HG03139 (cell line): ENCODE data around the gene OPHN1.
A peak's percentile ranks its signal among the peaks of the same experiment; 100 is the strongest.

Experiments
- ATAC-seq: cut with Tn5 transposase; IDR thresholded peaks from one replicate; pipeline ENCODE4 v1.9.1; 2021; ENCODE audit not compliant: unreplicated experiment

Gene OPHN1, protein sequence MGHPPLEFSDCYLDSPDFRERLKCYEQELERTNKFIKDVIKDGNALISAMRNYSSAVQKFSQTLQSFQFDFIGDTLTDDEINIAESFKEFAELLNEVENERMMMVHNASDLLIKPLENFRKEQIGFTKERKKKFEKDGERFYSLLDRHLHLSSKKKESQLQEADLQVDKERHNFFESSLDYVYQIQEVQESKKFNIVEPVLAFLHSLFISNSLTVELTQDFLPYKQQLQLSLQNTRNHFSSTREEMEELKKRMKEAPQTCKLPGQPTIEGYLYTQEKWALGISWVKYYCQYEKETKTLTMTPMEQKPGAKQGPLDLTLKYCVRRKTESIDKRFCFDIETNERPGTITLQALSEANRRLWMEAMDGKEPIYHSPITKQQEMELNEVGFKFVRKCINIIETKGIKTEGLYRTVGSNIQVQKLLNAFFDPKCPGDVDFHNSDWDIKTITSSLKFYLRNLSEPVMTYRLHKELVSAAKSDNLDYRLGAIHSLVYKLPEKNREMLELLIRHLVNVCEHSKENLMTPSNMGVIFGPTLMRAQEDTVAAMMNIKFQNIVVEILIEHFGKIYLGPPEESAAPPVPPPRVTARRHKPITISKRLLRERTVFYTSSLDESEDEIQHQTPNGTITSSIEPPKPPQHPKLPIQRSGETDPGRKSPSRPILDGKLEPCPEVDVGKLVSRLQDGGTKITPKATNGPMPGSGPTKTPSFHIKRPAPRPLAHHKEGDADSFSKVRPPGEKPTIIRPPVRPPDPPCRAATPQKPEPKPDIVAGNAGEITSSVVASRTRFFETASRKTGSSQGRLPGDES

GRCh38 chrX:68433155-68433980, at the start of gene OPHN1:
OPHN1 (minus strand) TSS chrX:68433495; CDS start chrX:68433020, 475 bp downstream.
- no peak for ATAC-seq

- ATAC-seq: no peak
Measured at GRCh38 chrX:68480969-68481368, 47.7 kb upstream of the OPHN1 start.

DNA sequence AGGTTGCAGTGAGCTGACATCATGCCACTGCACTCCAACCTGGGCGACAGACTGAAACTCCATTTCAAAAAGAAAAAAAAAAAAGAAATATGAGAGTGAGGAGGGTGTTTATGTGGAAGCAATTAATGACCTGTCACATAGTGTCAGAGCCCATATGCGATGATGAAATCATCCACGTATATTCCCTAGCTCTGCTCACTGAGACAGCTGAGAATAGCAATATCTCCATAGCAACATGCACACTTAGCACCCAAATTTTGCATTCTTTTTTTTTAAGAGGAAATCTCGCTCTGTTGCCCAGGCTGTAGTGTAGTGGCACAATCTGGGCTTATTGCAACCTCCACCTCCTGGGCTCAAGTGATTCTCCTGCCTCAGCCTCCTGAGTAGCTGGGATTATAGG, 31.5 kb upstream of the OPHN1 start:
- ATAC-seq: no peak

DNA sequence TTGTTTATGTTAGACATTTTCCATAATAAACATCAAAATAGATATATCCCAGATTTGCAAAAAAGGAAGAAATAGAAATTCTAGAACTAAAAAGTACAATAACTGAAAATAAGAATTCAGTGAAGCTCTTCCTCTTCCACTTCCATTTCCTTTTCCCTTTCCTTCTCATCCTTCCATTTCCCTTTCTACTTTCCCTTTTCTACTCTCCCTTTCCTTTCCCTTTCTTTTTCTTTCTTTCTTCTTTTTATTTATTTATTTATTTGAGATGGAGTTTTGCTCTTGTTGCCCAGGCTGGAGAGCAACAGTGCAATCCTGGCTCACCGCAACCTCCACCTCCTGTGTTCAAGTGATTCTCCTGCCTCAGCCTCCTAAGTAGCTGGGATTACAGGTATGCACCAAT, 30.6 kb upstream of the OPHN1 start:
- ATAC-seq: no peak

- no peak for ATAC-seq
Measured at GRCh38 chrX:68462653-68463052, 29.4 kb upstream of the OPHN1 start.

DNA sequence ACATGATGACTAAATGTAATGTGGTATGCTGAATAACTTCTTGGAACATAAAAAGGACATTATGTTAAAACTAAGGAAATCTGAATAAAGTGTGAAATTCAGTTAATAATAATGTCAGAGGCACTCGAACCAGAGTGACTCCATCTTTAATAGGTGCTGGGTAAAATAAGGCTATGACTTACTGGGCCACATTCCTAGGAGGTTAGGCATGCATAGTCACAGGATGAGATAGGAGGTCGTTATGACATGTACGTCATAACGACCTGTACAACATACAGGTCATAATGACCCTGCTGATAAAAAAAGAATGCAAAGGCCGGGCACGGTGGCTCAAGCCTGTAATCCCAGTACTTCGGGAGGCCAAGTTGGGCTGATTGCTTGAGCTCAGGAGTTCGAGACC, 28.9 kb upstream of the OPHN1 start:
- no peak for ATAC-seq

GRCh38 chrX:68461576-68461975, 28.3 kb upstream of the OPHN1 start:
- ATAC-seq: no peak

DNA sequence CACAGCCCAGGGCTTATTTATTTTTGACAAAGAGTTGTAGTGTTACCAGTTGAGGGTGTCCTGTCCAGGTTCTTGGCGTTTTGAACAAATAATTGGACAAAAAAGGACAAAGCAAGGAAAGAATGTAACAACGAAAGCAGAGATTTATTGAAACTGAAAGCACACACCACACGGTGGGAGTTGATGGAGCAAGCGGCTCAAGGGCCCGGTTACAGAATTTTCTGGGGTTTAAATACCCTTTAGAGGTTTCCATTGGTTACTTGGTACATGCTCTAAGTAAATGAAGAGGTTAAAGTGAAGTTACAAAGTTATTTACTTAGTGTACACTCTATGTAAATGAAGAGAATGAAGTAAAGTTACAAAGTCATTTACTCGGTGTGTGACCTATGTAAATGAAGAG, 27.8 kb upstream of the OPHN1 start:
- no peak for ATAC-seq

- ATAC-seq: no peak
Measured at GRCh38 chrX:68455151-68455510, 21.8 kb upstream of the OPHN1 start.

GRCh38 chrX:68454476-68455150, 21.3 kb upstream of the OPHN1 start:
- ATAC-seq: no peak

GRCh38 chrX:68451720-68452119, 18.4 kb upstream of the OPHN1 start:
- ATAC-seq: no peak

DNA sequence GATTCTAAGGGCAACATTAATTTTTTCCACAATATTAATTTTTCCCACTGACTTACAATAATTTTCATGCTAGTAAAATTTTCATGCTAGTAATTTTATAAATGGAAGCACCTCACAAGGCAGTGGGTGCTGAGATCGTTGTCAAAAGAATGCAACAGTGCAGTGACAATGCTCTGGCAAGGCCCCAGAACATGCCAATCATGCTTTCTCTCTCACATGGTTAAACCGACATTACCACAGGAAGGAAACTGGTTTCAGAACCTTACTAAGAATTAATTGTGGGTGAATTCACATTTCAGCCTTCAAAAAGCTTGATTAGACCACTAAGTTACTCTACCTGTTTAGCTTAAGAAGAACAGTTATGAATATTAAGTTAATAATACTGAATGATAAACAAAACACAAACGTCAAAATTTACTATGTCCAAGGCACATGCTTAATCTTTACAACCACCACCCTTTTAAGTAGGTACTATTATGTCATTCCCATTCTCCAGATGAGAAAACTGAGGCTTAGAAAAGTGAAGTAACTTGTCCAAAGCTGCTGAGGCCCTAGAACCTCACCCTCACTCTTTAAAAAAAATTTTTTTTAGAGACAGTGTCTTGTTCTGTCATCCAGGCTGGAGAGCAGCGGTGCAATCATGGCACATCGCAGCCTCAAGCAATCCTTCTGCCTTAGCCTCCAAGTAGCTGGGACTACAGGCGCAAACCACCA, 10.0 kb upstream of the OPHN1 start:
- ATAC-seq: peak; percentile 79

GRCh38 chrX:68440940-68441339, 7.6 kb upstream of the OPHN1 start:
- ATAC-seq: no peak

- no peak for ATAC-seq
Measured at GRCh38 chrX:68440442-68440841, 7.1 kb upstream of the OPHN1 start.

DNA sequence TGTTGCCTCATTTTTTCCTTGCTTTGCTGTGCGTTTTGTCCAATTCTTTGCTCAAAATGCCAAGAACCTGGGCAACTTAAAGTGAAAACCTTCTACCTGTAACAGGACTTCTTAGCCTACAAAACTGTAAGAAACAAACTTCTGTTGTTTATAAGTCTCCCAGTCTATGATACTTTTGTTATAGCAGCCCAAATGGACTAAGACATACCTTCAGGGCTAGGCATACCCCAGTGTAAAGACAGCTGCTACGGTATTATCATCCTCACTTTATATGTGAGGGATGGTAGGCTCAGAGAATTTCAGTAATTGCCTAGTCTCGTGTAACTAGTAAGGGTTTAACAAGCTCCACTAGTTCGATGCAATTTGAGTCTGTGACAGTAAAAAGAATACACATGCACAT, 6.0 kb upstream of the OPHN1 start:
- ATAC-seq: no peak

DNA sequence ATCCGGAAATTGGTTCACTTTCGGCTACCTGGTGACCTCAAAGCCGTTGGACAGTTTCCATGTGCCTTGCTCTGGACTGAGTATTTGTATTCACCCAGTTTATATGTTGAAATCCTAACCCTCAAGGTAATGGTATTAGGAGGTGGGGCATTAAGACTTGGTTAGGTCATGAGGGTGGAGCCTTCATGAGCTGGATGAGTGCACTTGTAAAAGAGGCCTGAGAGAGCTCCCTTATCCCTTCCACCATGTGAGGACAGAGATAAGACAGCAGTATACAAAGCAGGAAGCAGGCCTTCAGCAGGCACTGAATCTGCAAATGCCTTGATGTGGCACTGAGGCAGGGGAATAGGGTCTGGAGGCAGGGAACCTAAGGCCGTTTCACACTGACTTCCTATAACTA, 5.3 kb upstream of the OPHN1 start:
- ATAC-seq: no peak

DNA sequence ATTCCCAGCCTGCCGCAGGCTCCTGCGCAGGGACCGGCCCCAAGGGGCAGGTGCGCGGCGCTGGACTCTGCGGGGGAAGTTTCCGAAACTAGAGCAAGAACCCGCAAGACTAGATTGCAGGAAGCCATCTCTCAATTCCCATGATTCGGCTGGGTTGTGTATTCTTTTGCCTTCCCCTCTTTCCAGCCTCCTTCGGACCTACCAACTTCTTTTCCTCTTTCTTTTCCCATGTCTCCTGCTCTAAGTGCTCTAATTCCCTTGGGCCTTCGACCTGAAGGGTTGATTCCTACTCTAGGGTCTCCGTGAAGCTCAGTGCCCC, 645 bp upstream of the OPHN1 start:
- no peak for ATAC-seq

GRCh38 chrX:68432648-68433047, 647 bp downstream of the OPHN1 start:
- no peak for ATAC-seq

GRCh38 chrX:68431836-68432235, 1.5 kb downstream of the OPHN1 start:
- no peak for ATAC-seq

GRCh38 chrX:68429216-68429615, 4.1 kb downstream of the OPHN1 start:
- ATAC-seq: no peak

DNA sequence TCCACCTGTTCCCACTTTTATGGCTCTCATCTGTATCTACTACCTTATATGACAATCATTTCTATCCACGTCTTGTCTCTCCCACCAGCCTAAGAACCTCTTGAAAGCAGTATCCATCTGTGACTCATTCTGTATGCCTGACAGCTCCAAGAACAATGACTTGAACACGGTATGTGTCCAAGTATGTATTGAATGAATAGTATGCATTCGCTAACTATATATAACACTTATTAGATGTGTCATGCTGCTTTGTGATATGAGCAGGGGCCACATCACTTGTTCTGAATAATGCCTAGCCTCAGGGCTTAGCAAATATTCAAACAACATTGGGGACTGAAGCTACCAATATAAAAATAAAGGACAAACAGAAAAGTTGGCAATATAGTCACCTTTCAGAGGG, 4.9 kb downstream of the OPHN1 start:
- no peak for ATAC-seq
